Measurements from ENCODE around the gene GPATCH2L. TPM values are rescaled to one million over a fixed set of nuclear protein-coding genes. Genes with fewer than 3 reads are reported as not detected.

GPATCH2L gene
- total RNA-seq: 85.6 and 101 TPM in 2 replicates

GRCh38 chr14:76151398-76152332 lies at the start of gene GPATCH2L:
GPATCH2L (plus strand) TSS chr14:76151922; CDS start chr14:76154364, 2,442 bp downstream.
- peak; percentile 62 for DNase-seq (ENCODE audit: low read depth)

- DNase-seq (ENCODE audit: low read depth): no peak
These were observed 46.8 kb upstream of the GPATCH2L start for GRCh38 chr14:76104802-76105355.

GRCh38 chr14:76106188-76106587 lies 45.5 kb upstream of the GPATCH2L start:
- DNase-seq (ENCODE audit: low read depth): no peak

DNA sequence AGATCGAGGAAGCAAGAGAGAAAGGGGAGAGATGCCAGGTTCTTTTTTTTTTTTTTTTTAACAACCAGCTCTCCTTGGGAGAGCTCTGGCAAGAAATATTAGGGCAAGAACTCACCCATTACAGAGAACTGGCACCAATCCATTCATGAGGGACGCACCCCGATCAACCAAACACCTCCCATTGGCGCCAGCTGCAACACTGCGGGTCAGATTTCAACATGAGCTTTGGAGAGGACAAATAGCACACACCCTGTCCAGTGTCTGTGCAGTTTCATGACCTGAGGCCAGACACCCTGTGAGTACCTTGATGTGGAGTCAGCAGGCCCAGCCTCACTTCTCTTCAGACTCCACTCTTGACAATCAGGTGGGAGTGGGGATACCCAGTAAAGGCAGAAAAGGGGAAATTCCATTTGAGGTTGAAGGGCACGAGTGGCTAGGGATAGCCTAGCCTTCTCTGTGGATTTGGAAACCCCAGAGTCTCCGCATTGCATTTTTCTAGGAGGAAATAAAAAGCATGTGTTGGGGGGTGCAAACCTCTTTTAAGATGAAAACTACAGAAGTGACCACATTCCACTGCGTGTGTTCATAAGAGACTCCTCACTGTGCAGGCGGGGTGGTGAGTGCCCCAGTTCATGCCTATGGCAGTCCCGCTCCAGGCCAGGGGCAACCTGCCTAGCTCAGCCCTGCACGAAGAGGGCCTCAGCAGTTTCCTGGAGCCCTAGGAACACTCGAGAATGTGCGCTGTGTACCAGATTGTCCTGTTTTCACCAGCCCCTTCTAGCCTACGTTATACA lies 42.4 kb upstream of the GPATCH2L start:
- DNase-seq (ENCODE audit: low read depth): no peak

DNA sequence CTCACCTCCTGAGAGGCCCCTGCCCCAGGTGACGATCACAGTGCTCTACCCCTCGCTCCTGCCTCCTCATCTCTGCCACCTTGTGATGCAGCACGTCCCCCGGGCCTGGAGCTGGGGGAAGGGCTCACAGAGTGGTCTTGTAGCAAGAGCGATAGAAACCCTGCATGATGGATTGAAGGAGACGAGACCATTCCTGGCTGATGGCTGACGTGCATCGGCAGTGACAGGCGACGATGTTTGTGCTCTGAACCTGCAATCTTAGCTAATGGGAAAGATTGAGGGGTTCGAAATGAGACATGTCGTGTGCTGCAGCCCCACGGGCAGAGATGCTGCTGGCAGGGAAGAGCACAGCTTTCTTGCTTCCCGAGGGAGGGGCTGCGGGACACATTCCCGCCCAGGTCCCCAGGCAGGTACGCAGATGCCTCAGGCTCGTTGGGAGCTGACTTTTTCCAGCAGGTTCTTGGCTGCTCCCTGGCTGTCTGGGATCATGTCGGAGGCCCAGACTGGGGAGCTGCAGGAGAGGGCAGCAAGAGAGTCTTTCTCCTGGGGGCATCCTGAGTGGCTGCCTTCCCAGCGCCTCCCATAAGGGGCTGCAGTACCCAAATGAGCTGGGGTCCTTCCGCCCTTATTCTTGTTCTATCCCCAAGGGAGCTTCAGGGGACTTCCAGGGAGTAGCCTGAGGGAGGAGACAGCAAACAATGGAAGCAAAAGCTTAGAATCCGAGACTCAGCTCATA lies 38.7 kb upstream of the GPATCH2L start:
- no peak for DNase-seq (ENCODE audit: low read depth)

GRCh38 chr14:76113691-76114090 lies 38.0 kb upstream of the GPATCH2L start:
- no peak for DNase-seq (ENCODE audit: low read depth)

DNA sequence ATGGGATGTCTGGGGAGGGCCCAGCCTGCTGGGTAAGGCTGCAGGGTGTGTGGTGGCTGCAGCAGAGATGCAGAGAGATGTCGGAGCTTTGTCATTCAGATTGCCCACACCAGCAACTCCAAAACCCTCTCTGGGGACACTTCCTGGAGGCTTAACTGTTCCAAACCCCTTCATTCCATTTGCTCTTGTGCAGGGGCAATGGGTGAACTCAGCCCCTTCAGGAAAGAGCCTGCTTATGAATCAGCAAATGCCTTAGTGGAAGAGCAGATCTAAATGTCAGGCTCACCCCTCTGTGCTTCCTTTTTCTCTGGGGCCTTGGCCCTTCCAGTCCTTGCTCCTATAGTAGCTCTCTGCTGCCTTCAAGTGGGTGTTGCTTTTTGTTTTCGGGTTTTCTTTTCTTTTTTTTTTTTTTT lies 36.7 kb upstream of the GPATCH2L start:
- DNase-seq (ENCODE audit: low read depth): no peak

DNA sequence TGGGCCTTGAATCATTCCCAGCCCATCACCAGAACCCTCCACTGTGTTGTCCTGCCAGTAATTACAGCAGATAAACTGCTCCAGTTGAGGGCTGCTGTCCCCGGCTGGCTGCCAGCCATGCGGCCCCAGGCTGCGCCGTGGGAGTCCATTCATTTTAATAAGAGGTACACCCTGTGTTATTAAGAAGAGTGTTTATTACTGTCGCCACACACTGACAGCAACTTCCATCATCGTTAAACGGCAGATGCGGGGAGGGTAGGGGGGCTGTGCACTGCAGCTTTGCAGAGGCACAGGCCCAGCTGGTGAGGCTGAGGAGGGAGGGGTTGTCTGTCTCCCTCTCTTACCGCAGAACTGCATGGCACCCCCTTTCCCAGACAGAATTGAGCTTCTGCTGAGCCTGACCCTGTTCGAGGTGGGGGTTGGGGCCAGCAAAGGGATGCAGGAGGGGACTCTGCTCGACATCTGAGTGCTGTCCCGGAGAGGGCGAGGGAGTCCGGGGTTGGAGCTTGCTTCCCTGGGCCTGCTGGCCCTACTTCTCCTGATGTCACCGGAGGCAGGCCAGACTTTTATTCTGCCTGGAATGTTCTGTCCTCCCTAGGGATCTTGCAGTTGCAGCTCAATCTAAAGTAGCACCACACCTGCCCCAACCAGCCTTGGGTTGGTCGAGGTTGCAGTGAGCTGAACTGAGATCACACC lies 33.8 kb upstream of the GPATCH2L start:
- DNase-seq (ENCODE audit: low read depth): no peak

- DNase-seq (ENCODE audit: low read depth): no peak
These were observed 33.1 kb upstream of the GPATCH2L start for GRCh38 chr14:76118594-76118993.

DNA sequence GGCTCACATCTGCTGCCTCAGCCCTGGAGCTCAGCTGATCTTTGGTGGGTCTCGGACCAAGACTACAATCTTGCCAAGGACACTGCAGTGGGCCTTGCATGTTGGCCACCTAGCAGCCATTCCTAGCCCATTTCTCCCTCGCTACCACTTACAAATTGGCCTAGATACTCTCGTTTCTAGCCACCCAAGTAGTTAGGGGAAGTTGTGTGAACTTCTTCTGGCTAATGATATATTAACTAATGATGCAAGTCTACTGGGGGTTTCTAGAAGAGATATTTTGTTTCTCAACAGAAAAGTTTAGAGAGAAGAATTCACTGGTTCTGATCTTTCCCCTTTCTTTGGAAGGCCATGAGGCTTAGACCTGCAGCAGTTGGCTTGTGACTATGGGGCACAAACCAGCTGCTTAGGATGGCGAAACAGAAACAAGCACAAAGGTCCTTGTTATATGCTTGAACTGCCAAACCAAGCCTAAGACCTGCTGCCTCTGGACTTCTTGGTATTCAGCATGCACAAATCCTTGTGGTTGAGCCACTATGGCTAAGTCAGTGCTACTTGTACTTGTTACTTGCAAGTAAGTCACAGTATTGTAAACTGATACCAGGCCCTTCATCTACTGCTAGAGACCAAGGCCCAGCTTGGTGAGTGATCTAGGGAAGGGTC lies 30.5 kb upstream of the GPATCH2L start:
- no peak for DNase-seq (ENCODE audit: low read depth)

GRCh38 chr14:76123426-76124225 lies 28.1 kb upstream of the GPATCH2L start:
- no peak for DNase-seq (ENCODE audit: low read depth)

GRCh38 chr14:76125511-76125910 lies 26.2 kb upstream of the GPATCH2L start:
- DNase-seq (ENCODE audit: low read depth): no peak

- no peak for DNase-seq (ENCODE audit: low read depth)
These were observed 25.6 kb upstream of the GPATCH2L start for GRCh38 chr14:76126076-76126475.

- no peak for DNase-seq (ENCODE audit: low read depth)
These were observed 21.7 kb upstream of the GPATCH2L start for GRCh38 chr14:76129851-76130576.

DNA sequence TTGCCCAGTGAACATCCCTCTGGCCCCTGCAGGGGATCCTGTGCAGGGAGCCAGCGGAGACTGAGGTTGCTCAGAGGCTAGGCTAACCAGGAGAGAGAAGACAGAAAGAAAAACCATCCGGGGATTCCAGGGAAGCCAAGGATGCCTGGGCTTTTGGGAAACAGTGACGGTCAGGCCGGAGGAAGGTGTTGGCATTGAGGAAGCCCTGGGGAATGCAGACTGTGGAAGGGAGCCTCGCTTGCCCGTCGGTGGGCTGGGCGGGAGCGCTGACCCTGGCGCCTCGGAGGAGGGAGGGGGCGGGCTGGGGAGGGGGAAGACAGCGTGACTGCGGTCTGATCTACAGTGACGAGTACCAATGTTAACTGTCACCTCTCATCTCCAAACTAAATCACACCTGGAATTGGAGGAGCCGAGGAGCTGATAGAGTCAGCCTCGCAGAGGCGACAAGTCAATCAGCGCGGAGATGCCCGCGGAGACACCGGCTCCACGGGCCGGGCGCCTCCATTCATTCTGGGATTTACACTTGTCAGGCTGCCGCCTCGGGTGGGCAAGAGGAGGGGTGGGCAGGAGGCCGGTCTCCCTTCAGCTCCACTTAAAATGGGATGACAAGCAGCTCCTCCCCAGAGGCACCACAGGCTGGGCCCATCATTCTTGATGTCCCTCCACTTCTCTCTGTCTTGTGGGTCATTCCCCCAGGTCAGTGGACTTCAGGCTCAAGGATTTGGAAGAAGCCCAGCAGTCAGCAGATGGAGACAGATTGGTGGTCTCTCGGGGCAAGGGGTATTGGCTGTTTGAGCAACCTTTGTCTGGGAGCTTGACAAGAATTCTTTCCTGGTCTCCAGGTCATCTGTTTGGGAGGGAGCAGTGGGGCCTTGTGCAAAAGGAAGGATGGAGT lies 20.4 kb upstream of the GPATCH2L start:
- DNase-seq (ENCODE audit: low read depth): no peak

DNA sequence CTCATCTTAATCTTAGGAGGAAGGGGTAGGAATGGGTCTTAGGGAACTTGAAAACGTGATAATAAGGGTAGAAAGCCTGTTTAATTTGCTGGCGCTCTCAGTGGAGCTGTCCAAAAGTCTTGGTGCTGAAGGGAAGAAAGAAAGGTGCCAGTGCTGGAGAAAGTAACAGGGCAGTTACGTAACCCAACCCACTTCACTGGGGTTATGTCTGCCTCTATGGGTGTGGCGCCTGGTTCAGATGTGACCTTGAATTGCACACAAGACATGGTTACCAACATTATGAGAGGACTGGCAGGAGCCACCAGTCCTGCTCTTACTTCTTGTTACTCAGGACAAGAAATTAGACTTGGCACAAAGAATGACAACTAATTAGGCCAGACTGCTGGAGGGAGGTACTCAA lies 18.6 kb upstream of the GPATCH2L start:
- peak; percentile 27 for DNase-seq (ENCODE audit: low read depth)

DNA sequence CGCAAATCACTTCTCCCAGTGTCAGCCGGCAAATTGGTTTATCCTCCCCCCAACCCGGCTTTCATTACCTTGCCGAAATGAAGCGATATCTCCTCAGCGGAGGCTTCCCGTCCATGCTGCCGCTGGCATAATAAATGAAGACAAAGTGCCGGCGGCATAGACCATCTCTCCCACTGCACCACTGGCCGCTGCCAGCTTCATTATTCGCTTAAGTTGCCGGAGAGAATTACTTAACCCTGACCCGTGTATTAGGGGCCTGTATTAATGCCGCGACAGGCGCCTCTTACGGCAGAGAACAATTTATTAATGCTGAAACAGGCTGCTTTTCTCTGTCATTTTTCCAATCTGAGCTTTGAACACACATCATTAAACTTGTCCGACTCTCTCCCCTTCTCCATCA lies 17.5 kb upstream of the GPATCH2L start:
- no peak for DNase-seq (ENCODE audit: low read depth)

- DNase-seq (ENCODE audit: low read depth): no peak
These were observed 16.0 kb upstream of the GPATCH2L start for GRCh38 chr14:76135722-76136121.
